Measurements from ENCODE around the gene POLA1.
A peak's percentile ranks its signal among the peaks of the same experiment; 100 is the strongest.
"Not testable (repeated sequence)": the region's sequence is repeated elsewhere in the genome, so short reads cannot be mapped to it uniquely, and the experiment has no call there.

The POLA1 gene, protein sequence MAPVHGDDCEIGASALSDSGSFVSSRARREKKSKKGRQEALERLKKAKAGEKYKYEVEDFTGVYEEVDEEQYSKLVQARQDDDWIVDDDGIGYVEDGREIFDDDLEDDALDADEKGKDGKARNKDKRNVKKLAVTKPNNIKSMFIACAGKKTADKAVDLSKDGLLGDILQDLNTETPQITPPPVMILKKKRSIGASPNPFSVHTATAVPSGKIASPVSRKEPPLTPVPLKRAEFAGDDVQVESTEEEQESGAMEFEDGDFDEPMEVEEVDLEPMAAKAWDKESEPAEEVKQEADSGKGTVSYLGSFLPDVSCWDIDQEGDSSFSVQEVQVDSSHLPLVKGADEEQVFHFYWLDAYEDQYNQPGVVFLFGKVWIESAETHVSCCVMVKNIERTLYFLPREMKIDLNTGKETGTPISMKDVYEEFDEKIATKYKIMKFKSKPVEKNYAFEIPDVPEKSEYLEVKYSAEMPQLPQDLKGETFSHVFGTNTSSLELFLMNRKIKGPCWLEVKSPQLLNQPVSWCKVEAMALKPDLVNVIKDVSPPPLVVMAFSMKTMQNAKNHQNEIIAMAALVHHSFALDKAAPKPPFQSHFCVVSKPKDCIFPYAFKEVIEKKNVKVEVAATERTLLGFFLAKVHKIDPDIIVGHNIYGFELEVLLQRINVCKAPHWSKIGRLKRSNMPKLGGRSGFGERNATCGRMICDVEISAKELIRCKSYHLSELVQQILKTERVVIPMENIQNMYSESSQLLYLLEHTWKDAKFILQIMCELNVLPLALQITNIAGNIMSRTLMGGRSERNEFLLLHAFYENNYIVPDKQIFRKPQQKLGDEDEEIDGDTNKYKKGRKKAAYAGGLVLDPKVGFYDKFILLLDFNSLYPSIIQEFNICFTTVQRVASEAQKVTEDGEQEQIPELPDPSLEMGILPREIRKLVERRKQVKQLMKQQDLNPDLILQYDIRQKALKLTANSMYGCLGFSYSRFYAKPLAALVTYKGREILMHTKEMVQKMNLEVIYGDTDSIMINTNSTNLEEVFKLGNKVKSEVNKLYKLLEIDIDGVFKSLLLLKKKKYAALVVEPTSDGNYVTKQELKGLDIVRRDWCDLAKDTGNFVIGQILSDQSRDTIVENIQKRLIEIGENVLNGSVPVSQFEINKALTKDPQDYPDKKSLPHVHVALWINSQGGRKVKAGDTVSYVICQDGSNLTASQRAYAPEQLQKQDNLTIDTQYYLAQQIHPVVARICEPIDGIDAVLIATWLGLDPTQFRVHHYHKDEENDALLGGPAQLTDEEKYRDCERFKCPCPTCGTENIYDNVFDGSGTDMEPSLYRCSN (N-terminal part only)

GRCh38 chrX:24693453-24694202 lies at the start of gene POLA1:
Gene POLA1, plus strand, starts transcription at chrX:24693918. Its CDS starts 44 bp downstream, at chrX:24693962.
- peak; percentile 96 for DNase-seq

DNA sequence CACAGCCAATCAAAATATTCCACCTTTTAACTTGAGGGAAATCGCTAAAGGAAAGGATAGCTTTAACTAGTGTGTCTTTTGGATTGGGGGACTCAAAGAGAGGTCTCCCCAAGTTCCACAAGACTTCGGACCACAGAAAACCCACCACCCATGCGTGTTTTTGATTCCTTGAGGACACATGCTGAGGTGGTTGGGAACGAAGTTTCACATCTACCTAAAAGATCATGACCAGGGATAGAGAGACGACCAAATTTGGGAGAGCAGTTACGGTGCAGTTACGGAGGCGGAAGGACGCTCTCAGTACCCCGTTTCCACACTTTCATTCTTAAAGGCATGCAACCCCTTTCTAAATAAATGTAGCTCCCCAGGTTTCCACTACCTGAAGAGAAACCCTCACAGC lies 47.7 kb upstream of the POLA1 start:
- DNase-seq: no peak

GRCh38 chrX:24646745-24647182 lies 47.0 kb upstream of the POLA1 start:
- peak; percentile 9 for DNase-seq

GRCh38 chrX:24647257-24648058 lies 46.3 kb upstream of the POLA1 start, which contains the start of gene PCYT1B:
Gene PCYT1B, minus strand, starts transcription at chrX:24647347. Its CDS starts 242 bp downstream, at chrX:24647105.
- DNase-seq: peak; percentile 69

GRCh38 chrX:24648495-24648894 lies 45.2 kb upstream of the POLA1 start:
- no peak for DNase-seq

DNA sequence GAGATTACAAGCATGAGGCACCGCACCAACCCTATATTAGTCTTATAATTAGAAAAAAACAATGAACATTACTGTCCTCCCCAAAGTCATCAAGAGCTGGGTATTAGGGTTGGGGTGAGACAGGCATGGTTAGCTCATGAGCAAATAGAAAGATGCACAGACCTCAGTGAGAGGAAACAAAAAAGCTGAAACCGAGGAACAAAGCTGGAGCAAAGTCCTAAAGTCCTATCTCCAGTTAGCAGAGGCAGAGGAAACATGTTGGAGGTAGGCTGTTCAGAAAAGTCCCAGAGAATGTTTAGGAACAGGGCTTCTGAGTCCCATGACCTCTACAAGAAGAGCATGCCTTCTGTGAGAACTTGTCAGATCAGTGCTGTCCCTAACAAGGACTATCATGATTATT lies 41.9 kb upstream of the POLA1 start:
- DNase-seq: no peak

DNA sequence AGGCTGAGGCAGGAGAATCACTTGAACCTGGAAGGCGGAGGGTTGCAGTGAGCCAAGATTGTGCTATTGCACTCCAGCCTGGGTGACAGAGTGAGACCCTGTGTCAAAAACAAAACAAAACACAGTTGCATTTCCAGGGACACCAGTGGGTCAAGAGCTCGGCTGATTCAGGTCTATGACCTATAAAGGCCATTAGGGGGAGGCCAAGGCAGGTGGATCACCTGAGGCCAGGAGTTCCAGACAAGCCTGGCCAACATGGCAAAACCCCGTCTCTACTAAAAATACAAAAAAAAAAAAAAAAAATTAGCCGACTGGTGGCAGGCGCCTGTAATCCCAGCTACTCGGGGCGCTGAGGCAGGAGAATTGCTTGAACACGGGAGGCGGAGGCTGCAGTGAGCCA lies 38.0 kb upstream of the POLA1 start:
- DNase-seq: not testable (repeated sequence)

DNA sequence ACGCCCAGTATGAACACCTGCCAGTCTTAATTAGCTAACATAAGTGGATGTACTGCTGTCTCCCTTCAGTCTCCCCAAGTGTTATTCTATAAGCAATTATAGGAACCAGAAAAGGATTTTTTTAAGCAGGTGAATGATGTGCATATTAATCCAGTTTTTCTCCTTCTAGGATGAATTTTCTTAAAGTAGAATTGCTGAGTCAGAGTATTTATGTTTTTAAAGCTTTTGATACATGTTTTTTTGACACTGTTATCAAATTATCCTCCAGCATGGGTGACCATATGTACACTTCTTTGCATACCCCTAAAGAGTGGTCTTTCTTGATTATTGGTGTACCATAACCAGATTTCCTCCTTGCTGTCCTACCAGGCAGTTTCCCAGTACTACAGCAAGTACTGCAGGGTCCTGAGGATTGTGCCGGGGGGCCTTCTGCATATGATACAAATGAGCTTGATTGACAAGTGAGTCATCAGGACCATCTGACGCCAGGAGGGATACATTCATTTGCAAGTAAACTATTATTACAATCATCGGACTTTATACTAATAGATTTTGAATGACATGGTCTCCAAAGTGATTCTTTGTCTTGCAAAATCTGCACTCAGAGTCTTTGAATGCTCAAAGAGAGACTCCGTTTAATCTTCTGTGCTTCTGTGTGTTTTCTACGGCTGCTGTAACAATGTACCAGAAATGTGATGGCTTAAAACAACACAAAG lies 35.9 kb upstream of the POLA1 start:
- no peak for DNase-seq

GRCh38 chrX:24658421-24658820 lies 35.3 kb upstream of the POLA1 start:
- DNase-seq: no peak

DNA sequence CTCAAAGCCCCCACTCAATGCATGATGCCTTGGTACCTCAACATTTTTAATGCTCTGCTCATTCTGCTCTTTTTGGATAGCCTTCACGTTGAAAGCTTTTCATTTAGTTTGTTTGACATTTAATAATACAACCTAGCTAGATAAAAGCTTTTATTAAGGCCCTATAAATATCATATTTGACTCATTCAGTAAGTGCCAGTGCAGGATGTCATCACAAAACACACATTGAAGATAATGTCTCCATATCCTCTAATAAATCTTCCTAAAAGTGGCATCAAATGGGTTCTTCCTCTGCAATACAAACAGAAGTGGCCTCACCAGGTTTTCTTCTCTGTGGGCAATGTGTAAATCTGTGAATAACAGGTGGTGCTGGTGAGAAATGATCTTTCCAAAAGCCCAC lies 34.6 kb upstream of the POLA1 start:
- no peak for DNase-seq

- DNase-seq: no peak
Observed at GRCh38 chrX:24659646-24660045, 34.1 kb upstream of the POLA1 start.

DNA sequence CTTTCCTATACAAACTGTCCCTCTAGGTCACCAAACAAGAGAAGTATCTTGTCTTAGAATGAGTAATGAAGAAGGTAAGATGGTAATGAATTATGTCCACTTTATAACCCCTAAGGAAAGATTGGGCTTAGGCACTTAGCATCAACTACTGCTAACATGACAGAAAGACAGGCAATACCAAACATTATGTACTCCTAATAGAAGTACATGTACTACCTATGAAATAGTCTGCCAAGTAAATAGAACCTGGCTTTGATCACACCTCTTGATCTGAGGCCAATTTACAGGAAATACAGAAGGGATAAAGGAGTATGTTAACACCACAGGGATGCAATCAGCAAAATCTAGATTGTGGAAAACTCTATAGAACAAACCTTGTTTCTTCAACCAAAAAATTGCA lies 32.4 kb upstream of the POLA1 start:
- DNase-seq: no peak

- no peak for DNase-seq
Observed at GRCh38 chrX:24662352-24662751, 31.4 kb upstream of the POLA1 start.

DNA sequence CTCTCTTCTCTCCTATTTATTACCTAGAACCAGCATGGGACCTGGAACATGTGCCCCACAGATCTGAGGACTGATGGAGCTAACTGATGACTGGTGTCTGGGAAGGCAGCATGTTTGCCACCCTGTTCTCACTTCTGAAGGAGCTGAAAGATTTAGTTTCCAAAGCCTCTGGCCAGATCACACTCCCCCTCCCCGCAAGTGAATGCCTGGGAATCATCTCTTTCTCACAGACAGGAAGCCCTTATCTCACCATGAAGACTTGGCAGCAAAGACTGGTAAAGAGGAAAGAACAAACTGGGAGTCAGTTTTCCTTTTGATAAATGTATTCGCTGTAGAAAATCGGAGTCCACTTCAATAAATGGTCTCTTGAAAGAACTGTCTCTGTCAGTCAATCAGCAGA lies 25.6 kb upstream of the POLA1 start:
- DNase-seq: no peak

- DNase-seq: no peak
Observed at GRCh38 chrX:24672701-24673190, 21.0 kb upstream of the POLA1 start.

DNA sequence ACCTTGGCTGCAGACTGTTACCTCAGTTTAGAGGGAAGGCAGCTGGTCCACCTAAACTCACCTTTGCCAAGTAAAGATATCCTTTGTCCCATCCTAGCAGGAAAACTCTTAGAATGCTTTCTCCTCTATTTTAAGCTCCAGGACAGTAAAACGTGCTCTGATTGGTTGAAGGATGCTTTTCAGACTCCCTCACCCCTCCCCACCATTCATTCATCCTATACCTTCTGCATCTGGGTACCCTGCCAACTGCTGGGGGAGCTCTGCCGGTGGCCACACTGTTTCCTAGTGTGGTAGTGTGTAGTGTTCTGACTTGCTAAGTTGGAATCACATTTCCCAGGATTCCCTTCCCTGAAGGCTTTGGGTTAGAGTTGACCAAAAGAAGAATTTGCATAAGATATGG lies 20.3 kb upstream of the POLA1 start:
- DNase-seq: no peak

GRCh38 chrX:24676403-24677024 lies 17.2 kb upstream of the POLA1 start:
- no peak for DNase-seq

DNA sequence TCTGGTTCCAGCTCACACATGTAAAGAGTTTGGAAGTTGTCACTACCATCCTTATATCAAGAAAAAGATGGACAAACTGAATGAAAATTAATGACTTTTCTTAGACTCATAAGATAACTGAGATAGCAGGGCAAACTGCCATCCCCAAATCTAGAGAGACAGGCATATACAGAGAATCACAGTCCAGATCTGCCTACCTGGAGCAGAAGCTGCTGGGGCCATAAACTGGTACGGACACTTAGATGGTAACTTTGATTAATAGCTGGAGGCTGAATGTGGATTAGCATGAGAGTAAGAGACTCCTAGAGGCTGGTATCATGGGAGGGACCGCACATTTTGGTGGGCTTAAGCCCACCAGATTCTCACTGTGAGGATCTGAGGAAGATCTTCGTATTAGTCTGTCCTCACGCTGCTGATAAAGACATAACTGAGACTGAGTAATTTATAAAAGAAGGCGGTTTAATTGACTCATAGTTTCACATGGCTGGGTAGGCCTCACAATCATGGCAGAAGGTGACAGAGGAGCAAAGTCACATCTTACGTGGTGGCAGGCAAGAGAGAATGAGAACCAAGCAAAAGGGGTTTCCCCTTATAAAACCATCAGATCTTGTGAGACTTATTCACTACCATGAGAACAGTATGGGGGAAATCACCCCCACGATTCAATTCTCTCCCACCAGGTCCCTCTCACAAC lies 10.8 kb upstream of the POLA1 start:
- DNase-seq: no peak

- no peak for DNase-seq
Observed at GRCh38 chrX:24684048-24684447, 9.7 kb upstream of the POLA1 start.
